OCI-M1 (cell line): Measurements from ENCODE around the gene CRELD2.
A peak's percentile ranks its signal among the peaks of the same experiment; 100 is the strongest.
"Not testable (repeated sequence)": the region's sequence is repeated elsewhere in the genome, so short reads cannot be mapped to it uniquely, and the experiment has no call there.

Experiments used
- DNase-seq: peaks from one replicate; lab custom pipeline; 2025; lab: John Stamatoyannopoulos, UW

Gene CRELD2

DNA sequence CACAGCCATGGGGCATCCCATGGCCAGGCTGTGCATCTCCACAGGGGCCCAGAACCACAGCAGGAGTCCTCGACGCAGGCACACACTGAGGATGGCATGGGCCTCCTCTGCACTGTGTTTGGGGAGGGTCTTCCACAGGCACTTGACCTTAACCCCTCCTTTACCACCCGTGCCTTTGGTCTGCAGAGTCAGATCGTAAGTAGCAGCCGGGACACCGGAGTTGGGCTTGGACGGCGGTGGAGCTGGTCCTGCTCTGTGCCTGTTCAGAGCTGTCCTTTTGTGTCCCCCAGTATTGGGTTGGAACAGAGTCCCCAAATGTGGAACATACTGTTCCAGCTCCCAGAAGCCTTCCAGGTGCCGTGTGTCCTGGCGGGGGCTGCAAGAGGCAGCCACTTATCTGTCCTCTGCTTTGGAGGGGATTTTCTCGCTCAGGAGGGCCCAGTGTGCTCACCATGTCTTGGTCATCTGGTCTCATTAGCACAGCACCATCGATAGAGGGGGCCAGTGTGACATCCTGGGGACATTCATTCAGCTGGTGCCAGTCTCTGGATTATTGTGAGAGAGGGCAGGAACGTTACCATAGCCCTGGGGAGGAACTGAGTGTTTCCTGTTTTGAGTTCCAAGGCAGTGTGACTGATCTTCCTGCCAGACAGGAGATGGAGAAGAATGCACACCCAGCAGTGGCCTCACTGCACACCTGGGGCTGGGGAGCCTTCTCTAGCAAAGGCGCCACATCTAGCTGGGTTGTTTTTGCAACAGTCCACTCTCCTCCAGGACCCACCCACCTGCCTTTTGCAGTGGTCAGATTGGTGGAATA lies 12.4 kb downstream of the CRELD2 start:
- DNase-seq: peak; percentile 82

DNA sequence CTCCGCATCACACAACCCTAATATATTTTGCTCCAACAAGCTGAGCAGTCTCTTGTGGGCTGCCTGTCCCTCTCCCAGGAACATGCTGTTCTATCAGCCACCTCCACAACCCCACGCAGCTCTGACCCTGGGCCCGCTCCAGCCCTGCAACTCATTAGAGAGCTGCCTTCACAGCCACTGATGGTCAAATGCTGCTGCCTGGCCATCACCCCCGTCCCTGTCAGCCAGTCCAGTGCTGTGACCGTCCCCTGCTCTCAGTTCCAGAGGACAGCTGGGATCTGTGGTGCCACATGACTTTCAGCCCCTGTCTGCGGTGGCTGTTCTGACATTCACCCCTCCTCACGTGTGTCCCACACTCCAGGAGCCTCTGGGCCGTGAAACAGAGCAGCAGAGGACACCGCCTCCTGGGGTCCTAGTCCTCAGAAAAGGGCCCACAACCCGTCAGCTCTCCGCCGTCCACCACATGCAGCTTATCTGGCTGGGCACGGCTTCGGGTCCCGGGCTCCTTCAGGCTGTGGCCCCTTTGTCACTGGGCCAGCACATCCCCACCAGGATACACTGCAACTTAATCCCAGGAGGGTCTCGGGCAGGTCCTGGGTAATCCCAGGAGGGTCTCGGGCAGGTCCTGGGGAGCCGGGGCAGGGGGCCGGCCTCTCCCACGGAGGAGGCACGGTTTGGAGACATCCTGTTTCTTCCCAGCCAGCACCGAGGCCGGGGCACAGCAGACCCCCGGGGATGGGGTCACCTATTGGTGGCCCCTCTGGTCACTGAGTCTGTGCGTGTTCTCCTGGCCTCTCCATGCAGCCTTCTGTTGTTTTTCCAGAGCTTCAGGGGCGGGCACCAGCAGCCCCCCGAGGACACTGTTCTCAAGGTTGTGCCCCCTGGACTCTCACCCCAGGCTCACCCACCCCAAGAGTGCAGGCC lies 15.1 kb downstream of the CRELD2 start:
- no peak for DNase-seq

DNA sequence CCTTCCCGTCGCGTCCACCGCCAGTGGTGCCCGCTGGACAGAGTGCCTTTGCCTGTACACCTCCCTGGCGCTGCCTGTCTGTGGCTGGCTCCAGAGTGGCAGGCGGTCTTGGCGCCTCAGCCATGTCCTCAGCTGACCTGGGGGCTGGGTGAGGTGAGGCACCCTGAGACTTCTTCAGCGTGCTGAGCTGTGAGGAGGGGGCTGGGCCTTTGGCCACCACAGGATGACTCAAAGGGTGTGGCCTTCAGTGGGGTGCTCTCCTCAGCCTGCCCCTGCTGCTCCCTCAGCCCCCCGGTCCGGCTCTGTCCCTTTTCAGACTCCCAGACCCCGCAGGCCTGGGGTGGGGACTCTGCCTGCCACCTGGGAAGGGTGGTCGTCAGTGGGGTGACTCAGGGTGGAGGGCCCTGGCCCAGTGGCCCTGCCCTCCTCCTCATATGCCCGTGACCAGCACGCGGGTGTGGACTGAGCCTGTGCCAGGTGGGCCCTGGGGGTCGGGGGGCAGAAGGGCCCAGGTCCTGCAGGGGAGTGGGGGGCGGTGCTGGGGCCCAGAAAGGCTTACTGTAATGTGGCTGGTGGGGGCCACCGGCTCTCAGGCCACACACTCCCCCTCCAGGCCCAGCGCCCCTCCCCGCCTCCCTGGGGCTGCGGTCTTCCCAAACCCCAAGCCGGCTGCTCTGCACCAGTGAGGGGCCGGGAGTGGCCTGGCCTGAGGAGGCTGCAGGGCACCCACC lies 15.9 kb downstream of the CRELD2 start:
- peak; percentile 15 for DNase-seq

DNA sequence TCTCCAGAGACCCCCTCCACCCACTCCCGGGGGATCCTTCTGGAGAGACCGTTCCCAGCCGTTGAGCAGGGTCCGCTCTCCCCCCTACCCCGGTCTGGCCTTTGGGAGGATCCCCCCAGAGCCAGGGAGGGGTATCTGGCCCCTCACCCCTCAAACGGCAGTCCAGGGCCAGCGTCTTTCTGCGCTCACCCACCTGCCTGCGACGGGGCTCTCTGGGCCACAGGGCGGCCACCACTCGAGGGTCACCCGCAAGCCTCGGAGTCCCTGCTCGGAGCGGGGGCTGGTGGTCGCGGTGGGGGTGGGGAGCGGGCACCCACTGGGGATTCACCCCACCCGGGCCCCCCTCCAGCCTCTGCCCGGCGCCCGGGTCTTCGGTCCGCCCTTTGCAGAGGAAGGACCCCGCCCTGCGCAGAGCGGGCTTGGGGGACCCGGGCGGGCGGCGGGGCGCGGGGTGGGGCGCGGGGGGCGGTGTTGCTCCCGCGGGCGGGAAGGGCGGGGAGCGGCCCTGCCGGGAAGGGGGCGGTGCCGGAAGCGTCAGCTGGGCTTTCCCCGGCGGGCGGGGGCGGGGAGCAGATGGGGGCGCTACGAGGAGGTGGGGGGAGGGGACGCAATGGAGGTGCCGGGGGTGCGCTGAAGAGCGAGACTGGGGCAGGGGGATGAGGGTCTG lies 16.6 kb downstream of the CRELD2 start:
- DNase-seq: peak; percentile 9

DNA sequence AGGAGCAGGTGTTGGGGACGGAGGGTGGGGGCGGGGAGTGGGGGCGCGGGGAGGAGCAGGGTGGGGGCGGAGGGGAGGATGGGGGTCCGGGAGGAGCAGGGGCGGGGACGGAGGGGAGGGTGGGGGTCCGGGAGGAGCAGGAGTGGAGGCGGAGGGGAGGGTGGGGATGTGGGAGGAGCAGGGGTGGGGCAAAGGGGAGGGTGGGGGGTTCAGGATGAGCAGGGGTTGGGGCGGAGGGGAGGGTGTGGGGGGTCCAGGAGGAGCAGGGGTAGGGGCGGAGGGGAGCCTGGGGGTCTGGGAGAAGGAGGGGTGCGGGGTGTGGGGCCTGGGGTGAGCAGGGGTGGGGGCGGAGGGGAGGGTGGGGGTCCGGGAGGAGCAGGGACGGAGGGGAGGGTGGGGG lies 17.1 kb downstream of the CRELD2 start:
- no peak for DNase-seq

DNA sequence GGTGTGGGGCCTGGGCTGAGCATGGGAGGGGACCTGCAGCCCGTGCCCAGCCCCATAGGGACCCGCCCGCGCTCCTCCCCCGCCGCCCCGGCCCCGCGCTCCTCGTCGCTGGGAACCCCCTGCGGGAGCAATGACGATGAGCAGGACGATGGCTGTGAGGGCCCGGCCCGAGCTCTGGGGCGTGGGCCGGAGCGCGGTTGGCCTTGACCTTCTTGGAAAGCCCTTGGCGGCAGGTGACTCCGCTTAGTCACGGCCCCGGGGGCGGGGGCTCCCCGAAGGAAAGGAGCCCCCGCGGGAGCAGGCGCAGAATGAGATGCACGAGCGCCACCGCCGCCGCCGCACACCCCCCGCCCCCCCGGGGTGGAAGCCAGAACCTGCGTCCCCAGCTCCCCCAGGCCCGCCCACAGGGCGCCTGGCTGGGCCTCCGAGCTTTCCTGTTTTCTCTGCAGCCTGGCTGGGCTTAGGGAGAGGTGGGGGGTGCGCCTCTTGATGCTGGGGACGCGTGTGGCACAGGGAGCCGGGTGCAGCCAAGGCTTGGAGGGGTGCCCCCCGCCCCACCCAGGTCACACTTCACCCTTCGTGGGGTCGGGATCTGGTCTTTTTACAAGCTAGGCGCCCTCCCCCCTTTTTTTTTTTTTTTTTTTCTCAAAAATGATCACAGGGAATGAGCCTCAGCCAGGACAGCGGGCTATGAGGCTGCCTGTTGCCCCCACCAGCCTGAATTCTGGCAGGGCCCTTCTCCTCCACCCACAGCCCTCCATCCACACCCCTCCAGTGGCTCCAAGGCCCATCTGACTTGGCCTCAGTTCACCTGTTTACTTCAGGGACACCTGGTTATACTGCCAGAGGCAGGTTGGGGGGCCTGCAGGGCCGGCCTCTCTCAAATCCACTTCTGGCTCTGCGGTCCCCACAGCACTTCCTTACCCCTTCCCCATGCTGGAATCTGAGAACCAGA lies 17.9 kb downstream of the CRELD2 start:
- DNase-seq: peak; percentile 80

DNA sequence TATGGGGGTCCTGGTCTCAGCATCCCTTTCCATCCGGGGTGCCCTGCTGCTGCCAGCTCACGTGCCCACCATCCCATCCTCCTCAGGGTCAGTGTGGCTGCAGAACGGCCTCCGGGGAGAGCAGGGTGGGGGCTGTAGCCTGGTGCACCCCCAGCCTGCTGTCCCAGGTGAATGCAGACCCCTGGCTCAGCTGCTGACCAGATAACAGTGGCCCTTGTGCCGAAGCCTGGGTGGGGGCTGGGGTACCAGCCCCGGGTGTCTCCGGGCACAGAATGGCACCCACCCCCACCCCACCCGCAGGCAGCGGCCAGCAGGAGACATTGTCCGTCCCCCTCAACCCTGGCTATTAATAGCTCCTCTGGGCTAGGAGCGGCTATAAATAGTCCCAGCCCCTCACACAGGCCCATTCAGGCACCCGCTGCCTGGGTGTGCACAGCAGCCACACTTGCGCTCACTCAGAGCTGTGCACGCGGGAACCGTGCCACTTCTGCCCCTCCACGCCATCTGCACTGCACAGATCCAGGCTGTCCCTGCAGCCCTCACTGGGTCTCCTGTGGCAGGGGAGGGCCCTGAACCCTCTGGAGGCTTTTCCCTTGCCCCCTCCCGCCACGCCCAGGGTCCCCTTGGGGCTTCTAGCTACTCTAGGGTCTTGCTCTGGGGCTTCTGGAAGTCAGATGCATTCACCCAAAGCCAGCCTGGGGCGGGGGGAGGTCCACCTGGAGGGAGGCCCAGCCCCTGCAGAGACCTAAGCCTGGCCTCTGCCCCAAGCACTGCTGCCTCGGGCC lies 18.7 kb downstream of the CRELD2 start:
- no peak for DNase-seq

DNA sequence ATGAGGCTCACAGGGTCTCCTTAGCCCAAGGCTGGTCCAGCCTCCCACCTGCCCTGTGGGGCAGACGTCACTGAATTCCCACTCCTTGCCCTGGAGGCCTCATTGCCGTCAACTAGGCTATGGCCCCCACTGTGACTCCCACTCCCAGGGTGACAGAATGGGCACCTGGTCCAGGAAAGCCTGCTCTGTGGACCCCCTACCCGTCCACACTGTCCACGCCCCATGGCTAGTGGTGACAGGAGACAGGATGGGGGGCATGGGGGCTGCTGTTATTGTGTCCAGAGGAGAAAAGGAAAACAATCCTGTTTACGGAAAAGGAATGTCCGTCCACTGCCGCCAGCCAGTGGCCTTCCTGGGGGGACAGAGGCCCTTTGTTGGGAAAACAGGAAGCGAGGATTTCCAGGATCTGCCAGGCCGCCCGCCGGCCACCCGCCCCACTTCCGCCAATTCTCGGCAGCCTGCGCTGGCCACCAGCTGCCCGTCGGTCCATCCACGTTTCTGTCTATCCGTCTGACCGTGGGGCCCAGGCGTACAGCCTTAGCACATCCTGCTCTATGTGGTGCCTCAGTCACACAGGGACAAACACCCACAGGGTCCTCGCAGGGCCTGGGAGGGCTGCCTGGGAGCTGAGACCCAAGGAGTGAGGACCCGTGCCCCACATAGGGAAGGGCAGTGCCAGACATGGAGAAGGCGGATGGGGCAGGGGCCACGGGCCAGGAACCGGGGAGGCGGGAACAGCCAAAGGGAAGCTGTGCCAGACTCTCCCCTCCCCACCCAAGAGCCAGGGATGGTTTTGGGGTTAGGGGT lies 19.5 kb downstream of the CRELD2 start:
- no peak for DNase-seq

DNA sequence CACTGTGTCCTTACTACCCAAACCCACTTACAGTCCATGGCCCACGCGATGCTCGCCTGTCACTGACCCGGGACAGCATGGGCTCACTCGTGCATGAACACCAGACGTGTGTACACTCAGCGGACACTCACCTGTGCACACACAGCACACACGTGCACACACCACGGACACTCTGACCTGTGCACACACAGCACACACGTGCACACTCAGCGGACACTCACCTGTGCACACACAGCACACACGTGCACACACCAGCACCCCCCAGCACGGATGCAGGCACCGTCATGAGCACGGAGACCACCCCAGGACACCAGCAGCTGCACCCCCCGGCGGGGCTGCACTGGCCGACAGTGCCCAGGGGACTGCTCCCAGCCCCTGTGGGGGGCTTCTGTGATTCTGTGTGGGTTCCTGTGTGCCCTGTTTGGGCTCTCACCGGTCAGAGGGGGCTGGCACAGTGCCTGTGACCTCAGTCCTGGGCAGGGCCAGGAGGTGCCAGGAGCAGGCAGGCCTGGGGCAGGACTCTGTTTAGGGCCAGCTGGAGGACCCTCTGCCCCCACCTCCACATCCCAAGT lies 20.2 kb downstream of the CRELD2 start:
- no peak for DNase-seq

DNA sequence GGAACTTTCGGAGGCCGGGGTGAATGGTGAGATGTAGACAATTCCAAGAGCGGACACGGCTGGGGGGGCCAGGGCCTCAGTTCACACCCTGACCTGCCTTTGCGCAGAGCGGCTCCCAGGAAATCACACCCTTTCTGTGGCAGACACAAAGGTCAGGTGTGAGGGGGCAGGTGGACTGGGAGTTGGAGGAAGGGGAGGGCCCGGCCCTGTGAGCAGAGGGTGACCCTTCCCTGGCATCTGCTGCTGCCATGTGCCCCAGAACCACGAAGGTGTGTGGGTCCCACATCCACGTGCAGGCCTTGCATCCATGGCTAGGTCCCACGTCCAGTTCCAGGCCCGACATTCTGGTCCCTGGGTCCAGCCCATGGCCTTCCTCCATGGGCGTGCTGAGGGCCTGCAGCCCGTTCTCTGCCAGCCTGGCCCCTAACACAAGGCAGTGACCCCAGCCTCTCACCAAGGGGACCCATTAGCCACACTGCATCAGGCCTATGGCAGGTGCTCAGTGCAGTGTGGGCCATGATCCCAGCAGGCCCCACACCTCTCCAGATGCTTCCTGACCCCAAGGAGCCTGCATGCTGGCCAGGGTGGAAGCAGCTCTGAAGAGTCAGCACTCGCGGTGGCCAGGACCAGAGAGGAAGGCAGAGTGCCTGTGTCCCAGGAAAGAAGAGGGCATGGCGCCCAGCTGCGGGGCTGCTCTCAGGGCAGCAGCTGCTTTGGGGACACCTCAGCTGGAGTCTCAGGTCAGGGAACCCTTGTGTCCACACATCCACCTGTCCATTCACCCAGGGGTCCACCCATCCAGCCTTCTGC lies 23.3 kb downstream of the CRELD2 start:
- no peak for DNase-seq

DNA sequence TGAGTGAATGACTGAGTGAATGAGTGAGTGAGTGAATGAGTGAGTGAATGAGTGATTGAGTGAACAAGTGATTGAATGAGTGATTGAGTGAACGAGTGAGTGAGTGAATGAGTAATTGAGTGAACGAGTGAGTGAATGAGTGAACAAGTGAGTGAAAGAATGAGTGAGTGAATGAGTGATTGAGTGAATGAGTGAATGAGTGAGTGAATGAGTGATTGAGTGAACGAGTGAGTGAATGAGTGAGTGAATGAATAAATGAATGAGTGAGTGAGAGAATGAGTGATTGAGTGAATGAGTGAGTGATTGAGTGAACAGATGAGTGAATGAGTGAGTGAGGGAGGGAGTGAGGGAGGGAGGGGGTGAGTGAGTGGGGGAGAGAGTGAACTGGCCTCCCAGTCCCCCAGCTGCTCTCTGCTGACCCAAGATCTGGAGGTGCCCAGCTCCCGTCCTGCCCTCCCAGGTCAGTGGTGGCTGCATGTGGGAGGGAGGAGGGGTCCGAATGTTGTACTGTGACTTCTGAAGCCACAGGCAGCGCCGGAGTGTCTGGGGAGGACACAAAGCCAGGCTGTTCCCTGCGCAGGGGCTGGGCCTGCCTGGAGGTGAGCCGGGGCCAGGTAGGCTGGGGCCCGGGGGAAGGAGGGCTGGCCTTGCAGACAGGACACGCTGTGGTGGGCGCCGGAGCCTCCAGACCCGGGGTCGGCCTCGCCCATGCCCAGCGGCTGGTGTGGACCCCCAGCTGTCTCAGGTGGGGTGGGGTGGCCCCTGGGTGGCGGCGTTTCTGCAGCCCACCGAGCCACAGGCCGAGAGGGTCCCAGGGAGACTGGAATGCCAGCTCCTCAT lies 24.4 kb downstream of the CRELD2 start:
- DNase-seq: no peak

DNA sequence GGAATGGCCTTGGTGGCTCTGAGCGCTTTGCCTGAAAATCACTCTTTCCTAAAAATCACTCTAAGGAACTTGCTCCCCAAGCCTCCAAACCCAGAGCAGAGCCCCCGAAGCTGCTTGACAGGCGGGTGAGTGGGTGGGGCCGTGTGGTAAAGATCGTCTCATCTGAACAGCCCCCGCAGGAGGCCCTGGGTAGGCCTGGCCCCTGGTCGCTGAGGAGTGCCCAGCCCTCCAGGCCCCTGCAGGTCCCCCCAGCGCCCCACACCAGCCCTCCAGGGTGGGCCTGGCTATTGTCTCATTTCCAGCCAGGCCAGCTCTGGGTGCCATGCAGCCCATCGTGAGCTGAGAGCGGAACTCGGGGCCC lies 25.0 kb downstream of the CRELD2 start:
- no peak for DNase-seq

DNA sequence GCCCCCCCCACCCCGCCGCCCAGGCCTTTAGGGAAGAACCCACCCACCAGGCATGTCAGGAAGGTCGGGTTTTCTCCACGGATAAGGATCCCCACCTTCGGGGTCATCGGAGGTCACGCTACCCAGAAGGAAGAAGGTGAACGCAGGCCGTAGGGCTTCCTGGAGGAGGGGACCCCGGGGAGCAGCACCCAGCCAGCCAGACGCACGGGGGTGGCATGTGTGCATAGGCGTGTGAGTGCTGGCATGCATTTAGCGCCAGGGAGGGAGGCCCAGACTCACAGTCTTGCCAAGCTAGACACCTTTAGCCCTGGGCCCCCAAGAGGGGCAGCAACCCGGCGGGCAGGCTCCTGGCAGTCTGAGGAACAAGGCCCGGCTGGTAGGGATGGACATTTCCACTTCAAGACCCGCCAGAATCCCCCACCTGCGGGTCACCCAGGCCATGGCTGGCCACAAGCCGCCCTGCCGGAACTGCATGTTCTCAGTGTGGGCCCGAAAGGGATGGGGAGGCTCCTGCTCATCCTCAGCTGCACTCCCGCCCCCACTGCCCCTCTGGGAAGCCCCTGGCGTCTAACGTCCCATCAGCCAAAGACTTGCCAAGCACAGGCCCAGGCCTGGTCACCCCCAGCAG lies 25.5 kb downstream of the CRELD2 start:
- no peak for DNase-seq

DNA sequence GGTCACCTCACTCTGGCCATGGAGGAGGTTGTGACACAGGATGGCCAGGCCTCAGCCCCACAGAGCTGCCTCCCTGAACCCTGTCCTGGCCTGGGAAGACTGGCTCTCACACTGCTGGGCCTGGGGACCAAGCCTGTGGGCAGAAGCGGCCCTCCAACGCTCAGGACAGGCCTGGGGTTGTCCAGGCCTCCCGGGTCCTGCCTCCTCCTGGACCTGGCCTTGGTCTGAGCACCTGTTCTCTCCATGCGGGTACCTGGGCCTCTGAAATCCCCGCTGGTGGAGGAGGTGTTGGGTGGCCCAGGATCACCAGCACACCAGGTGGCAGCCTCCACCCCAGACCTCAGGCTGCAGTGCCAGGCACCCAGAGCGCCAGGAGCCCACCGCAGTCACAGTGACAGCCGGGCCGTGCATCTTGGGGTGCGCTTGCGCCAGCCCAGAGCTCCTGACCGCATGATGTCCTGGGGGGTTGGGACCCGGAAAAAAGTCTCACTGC lies 26.0 kb downstream of the CRELD2 start:
- no peak for DNase-seq

DNA sequence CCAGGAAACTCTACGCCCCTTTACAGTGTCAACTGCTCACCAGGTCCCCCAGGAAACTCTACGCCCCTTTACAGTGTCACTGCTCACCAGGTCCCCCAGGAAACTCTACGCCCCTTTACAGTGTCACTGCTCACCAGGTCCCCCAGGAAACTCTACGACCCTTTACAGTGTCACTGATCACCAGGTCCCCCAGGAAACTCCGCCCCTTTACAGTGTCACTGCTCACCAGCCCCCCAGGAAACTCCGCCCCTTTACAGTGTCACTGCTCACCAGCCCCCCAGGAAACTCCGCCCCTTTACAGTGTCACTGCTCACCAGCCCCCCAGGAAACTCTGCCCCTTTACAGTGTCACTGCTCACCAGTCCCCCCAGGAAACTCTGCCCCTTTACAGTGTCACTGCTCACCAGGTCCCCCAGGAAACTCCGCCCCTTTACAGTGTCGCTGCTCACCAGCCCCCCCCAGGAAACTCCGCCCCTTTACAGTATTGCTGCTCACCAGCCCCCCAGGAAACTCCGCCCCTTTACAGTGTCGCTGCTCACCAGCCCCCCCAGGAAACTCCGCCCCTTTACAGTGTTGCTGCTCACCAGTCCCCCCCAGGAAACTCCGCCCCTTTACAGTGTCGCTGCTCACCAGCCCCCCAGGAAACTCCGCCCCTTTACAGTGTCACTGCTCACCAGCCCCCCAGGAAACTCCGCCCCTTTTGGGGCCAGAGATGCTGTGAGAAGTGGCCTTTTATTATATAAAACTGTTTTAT lies 26.8 kb downstream of the CRELD2 start:
- DNase-seq: not testable (repeated sequence)
